DMS153 treated with DMSO at 0.1 percent for 48 hours (cell line): ENCODE results near the gene WWOX.

Source experiments
- DNase-seq: peaks from one replicate; lab custom pipeline; 2025; ENCODE audit not compliant: unreplicated experiment; lab: John Stamatoyannopoulos, UW

The WWOX gene

DNA sequence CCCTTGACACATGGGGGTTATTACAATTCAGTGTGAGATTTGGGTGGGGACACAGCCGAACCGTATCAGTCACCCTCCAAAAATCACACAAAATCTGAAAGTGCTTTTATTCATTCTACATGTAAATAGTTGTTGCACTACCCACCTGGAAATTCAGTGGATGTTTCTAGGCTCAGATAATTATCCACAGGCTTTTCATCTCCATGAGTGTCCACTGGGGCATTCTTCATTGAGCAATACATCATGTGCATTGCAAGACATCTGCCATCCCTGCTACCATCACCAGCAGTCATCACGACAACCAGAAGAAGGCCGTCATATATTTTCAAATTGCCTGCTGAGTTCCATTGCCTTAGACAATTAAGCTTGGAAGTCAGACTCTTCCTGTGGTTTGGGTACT, 330.8 kb downstream of the WWOX start:
- no peak for DNase-seq

DNA sequence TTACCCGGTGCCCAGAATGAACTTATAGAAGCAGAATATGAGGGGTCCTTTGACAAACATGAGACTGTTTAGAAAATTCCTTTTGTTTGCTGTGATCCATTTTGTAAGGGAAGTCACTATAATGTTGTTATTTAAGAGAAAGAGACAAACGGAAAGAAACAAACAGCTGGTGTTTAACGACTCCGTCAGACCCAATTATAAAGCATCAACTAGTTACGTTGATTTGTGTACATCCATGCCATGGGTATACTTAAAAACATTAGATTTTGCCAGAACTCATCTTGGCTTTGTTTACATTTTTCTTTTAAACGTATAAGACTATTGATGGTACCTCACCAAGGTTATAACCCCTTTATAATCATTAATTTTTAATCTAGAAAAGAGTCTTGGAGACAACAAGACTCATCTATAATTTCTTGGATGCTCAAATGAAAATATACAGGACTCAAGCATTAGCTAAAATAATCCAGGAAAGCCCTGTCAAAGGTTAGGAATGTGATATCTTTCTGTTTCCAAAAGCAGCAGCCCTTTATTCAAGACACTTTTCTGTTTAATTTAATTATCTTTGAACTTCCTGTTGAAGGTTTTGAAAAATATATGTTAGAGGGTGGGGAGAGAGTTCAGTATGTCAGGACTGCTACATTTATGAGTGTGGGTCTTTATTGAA, 331.7 kb downstream of the WWOX start:
- DNase-seq, result no peak

DNA sequence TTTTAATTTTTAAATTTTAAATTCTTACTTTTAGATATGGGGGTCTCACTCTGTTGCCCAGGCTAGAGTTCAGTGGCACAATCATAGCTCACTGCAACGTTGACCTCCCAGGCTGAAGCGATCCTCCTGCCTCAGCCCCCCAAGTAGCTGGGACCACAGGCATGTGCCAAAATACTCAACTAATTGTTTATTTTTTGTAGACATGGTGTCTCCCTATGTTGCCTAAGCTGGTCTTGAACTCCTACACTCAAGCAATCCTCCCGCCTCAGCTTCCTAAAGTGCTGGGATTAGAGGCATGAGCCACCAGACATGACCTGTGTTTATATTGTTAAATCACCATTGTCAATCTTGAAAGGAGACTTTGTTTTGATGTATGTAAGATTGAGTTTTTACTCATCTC, 332.2 kb downstream of the WWOX start:
- DNase-seq, result no peak

DNA sequence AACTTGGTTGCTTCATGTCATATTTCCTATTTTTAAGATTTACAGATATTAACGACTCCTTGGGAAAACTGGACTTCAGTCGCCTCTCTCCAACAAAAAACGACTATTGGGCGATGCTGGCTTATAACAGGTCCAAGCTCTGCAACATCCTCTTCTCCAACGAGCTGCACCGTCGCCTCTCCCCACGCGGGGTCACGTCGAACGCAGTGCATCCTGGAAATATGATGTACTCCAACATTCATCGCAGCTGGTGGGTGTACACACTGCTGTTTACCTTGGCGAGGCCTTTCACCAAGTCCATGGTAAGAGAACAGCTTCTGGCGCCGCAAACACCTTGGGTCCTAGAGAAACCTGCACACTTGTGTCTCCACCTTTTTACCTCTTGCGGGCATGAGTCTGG, 333.0 kb downstream of the WWOX start:
- DNase-seq, result no peak

DNA sequence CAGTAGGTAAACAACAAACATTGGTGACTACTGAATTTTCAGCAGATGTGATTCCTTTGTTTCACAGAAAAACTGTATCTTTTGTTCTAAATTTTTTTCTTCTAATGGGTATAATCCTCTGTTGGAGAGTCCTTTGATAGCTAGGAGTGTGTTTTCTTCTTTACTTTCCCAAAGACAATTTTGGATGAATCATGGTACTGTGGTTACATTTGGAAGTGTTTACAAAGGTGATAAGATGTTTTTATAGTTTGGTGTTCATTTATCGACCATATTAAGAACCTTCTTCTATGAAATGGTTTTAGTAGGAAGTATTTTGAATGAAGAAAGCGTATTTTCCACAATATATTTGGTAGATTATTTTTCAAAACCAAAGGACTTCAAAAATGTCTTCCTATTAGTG, 333.7 kb downstream of the WWOX start:
- no peak for DNase-seq

DNA sequence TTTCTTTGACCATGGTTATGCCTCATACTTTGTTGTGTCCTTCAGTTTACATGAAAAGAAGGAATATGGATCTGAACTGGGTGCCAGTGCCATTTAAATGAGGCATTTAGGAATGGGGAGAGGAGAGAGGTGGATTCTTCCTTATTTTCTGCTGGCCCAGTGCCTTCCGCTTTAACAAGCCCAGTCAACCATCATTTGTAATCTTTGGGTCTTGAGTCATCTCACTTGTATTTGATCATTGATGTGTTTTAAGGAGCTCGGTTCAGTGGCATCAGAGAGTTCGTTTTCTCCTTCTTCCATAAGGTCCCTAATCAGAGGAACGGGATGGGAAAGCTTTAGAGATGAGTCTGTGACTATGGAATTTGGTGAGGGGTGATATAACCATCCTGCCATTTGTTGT, 334.9 kb downstream of the WWOX start:
- no peak for DNase-seq

DNA sequence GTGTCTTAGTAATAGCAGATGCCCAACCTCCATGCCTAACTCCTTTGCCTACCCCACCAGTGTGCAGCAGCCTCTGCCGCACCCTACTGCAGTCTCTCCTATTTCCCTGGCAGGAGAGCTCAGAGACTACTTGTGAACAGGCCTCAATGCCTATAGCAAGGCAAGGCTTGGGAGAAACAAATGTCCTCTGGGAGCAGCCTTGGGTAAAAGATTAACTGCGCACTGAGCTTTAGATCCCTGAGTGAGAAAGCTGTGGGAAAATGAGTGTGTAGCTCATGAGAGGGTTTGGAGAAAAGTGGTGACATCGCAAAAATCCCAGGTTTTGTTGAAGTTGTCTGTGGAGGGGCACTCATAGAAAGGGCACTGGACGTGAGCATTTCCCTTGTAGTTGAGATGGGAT, 335.8 kb downstream of the WWOX start:
- no peak for DNase-seq

DNA sequence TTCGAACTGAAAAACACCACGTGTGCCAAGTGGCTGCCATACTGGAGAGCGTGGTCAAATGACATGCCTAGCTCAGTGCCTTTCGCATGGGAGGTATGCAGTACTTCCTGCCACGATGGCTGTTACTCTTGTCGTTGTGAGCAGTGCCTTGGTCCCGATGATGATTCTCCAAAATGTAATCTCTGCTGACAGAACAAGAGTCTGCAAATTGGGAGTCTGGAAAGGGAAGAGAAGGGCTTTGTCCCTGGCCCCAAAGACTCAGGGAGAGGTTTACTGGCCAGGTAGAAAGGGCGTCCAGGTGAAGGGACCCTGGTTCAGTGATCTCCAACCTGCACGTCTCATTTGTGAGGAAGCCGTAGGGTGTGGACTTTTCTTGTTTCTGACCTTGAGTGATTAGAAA, 336.6 kb downstream of the WWOX start:
- DNase-seq, result no peak

DNA sequence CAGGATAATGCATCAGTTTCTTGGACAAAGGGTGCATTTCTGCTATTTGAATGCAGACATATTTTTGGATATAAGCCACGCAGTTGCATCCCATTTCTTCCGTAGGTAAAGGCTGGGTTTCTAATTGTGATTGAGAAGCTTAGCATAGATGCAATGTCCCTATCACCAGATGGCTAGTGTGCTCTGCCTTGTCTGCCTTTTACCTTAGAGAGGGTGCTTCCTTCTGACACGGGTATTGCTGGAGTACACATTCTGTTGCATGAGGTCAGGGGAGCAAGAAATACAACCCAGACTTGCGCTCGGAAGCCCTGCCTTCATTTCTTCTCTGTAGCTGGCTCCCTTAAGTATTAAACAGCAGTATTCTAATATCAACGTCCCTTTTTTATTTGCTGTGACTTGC, 337.4 kb downstream of the WWOX start:
- DNase-seq, result no peak

DNA sequence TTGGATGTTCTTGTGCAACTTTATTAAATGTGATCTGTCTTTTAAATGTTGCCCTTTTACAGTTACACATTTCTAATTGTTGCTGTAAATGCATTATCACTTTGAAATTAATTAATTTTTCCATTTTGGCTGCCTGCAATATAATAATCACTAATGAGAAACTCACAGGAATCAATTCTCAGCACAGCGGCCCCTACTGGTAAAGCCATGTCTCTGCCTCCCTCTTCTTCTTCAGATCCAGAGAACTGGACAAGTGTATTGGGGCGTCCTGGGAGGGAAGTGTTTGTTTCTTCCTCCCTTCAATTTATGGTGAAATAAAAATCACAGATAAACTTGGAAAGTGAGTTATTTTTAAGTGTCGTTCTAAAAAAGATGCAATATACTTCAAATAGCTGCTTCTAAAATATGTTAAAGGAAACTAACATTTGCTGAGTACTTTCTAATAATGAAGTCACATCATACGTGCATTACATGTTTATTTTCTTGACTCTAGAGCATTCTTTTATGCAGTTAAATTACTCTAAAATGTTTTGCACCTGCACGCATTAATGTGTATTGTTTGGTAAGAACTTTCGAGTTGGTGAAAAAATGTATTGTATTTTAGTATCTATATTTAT, 338.0 kb downstream of the WWOX start:
- DNase-seq, result no peak

DNA sequence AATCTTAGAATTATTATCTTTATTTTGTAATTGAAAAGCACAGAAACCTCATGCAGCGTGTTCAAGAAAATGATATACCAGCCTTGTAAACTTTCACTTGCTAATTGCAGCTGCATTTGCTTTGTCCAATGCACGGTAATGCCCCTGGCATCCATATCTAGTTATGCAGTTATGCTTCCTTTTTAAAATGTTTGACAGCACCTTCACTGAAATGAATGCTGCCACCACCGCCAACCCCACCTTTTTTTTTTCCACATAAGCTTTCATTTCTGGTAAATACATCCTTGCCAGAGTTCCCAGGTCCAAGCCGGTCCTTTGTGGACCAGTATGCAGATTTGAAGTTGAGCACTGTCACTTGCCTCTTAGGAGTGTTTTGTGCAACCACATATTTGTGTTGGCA, 338.8 kb downstream of the WWOX start:
- no peak for DNase-seq

DNA sequence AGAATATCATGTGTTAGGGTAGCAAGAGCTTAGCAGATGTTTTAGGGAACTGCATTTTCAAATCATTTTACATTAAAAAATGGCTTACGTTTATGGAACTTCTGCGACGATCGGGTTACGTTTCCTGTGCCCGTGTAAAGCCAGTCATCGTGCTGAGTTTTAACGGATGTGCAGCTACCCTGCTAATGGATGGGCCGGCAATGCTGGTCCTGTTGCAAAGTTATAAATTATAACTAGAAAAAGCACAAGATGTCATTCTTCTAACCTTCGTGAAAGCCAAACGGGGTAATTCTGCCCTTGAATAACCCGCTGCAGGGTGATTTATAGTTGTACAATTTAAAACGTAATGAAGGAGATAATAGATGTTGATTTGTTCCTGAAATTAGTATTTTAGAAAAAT, 339.2 kb downstream of the WWOX start:
- DNase-seq, result no peak

DNA sequence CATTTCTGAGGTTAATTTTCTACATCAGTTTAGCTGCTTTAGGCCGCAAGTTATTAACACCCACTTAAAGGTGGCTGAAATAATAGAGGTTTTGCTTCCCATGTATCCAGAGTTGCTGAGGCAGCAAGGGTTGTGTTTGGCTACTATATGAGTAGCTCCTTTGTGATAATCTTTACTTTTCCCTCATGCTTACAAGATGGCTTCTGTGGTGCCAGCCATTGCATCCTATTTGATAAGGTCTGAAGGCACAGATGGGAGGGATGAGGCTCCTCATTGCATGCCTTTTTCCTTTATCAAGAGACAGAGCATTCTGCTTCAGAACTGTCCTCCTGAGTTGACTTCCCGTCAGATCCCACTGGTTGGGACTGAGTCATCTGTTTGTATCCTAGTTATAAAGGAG, 340.2 kb downstream of the WWOX start:
- DNase-seq, result no peak

DNA sequence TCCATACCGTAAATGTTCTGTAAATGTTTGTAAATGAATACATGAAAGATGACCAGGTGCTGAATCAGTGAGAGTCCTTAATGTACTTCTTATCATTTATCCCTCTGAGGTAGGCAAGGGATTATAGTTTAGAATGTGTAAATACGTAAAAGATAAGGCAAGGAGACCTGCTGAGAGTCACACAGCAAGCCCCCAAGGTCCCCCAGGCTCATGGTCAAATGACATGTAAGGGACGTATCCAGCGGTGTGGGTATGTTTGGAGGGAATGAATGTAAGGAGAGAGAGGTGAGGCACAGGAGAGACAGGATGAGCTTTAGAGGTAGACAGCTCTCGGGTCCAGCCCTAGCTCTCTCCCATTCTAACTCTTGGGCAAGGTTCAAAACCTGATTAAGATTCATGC, 341.8 kb downstream of the WWOX start:
- no peak for DNase-seq

DNA sequence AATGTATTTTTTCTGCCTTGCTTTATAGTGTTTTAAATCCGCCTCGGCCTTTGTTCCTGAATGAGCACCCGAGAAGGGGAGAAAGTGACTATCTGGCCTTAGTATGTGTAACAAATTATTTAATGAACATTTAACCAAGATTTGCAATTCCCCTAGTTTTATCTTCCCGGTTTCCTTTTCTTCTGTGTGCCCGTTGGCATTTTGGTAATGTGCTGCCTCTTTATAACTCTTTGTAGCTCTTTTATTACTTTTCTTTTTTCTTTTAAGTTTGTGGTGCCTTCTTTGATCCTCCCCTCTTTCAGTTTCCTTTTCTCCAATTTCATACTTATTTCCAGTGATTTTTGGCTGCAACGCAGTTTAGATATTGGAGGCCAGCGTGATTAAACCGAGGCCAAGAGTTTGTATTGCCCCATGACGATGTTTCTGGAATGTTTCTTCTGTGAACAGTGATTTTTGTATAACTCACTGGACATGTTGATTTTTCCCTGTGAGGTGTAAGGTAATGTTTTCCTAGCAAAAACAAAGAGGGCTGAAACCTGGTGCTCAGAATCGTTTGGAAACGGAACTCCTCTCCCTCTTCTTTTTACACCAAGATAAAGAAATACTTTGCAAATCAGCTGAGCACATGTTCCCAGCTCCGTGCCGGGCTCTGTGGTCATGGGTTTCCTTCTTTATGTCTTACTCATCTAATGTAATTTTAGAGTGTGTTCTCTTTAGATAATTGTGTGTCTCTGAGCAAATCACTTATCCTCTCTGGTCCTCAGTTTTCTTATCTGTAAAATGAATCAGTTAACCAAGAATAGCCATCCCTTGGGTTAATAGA, 344.3 kb downstream of the WWOX start:
- DNase-seq, result no peak

DNA sequence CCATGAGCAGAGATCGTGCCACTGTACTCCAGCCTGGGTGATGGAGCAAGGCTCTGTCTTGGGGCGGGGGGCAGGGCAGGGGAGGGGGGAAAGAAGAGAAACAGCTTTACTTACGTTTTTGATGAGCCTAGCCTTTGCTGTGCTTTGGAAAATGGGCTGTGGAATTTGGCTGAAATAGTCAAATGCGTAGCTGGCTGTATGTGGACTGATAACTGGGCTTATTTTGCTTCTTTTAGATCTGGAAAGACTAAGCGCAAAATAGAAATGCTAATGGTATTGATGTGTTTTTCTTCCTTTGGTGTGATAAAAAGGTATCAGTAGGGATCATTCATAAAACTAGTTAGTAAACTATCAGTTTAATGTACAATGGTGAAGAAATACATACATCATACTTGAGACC, 346.4 kb downstream of the WWOX start:
- DNase-seq, result no peak

DNA sequence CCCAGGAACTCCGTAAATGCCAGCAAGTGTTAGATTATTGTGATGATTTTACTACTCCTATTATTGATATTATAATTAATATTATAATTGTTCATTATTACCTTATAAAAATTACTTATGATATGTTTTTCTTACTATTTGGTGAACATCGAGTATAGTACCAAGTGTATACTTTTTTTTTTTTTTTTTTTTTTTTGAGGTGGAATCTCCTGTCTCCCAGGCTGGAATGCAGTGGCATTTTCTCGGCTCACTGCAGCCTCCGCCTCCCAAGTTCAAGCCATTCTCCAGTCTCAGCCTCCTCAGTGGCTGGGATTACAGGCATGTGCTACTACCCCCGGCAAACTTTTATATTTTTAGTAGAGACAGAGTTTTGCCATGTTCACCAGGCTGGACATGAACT, 347.0 kb downstream of the WWOX start:
- DNase-seq, result no peak

DNA sequence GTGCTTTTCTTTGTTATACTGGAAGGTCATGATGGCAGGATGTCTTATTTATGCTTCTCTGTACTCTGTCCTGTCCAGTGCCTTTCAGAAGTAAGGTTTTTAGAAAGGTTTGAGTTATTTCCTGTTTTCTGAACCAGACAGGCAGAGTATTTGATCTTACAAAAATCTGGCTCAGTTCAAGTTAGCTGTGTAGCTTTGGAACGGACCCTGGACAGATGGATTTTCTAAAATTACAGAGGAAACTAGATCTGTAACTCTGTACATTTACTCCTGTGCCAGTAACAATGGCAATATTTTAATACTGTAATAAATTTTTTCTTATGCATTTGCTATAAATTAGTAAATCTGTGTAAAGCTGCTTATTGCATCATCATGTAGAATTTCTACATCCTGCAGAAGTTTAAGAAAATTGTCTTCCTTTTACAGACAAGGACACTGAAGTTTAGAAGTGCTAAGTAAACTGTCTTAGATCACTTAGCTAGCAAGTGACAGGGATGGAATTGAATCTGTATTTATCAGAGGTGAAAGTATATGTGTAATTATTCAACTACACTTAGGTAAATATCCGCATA, 347.6 kb downstream of the WWOX start:
- no peak for DNase-seq

DNA sequence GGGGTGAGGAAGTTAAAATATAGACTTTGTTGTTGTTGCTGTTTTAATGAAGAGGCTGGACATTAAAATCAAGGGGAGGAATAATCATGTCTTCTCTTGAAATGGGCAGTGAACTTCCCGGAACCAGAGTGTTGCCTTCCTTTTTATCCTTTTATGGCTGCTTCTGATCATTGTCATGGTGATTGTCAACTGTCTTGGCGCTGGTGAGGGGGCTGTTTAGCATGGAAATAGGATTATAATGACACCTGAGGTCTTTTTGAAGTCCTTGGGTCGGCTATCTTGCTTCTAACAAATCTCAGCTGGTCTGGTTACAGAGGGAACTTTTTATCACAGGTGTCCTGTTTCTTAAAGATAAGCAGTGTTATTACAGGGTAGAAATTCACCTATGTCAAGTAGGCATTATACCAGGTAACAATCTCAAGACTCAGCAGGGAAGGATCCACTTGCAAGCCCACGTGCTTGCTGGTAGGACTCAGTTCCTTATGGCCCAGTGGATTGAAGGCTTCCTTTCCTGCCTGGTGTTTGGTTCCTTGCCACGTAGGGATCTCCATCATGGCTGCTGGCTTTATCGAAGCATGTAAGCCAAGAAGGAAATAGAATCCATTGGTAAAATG, 349.3 kb downstream of the WWOX start:
- no peak for DNase-seq

DNA sequence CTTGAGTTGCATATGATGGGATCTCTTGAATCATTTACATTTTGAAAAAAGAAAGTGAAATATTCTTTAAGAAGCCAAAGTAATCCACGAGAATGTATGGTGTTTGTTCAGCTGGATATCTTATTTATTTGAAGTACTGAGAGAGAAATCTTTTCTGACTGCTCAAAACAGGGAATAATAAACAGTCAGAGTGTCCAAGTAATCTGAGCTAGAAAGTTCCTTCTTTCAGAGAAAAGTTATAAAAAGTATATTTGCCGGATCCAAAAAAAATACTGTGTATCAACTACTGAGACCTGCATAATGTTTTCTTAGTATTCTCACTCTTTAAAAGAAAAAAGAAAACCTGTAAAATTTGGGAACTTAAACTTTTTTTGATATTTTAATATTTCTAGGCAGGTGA, 350.8 kb downstream of the WWOX start:
- DNase-seq, result no peak

DNA sequence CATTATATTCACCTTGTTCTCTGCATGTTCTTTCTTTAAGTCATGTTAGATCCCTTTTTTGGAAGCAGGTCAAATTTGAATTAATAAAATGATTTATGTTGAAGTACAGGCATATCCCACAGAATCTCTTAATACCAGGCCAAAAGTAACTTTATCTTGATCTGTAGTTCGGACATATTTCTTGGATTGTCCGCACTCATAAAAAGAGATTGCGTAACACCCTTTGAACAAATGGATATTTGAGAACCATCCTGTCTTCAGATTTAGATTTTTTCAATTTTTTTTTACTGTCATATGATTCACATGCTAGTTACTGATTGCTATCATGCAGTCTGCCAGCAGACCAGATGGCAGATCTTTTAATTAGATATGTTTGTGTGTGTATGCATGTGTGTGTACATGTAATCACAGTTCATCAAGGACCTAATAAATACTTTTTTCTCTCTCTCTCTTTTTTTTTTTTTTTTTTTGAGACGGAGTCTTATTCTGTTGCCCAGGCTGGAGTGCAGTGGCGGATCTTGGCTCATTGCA, 352.6 kb downstream of the WWOX start:
- no peak for DNase-seq
